Stimulated activated CD4-positive, alpha-beta T cell treated with anti-CD3 and anti-CD28 coated beads, Interleukin-4, amount 100 ng/mL, for 4 hours (primary cell): ENCODE measurements around the gene KLHL30.

Experiments
- DNase-seq, 2 experiments: peaks; one replicate each; pipeline ENCODE4 v3.0.0-alpha.2; 2020

Gene KLHL30

GRCh38 chr2:238119756-238120462, 18.6 kb upstream of the KLHL30 start:
- no peak for DNase-seq

- DNase-seq: no peak
Measured at GRCh38 chr2:238120463-238121298, 17.8 kb upstream of the KLHL30 start.

GRCh38 chr2:238121511-238122286, 16.8 kb upstream of the KLHL30 start:
- no peak for DNase-seq

GRCh38 chr2:238122287-238123217, 15.9 kb upstream of the KLHL30 start:
- DNase-seq: no peak

- DNase-seq: no peak
Measured at GRCh38 chr2:238123218-238123971, 15.1 kb upstream of the KLHL30 start.

- no peak for DNase-seq
Measured at GRCh38 chr2:238123991-238124470, 14.4 kb upstream of the KLHL30 start.

GRCh38 chr2:238124488-238125126, 13.9 kb upstream of the KLHL30 start:
- no peak for DNase-seq

- no peak for DNase-seq
Measured at GRCh38 chr2:238125127-238125885, 13.2 kb upstream of the KLHL30 start.

GRCh38 chr2:238126338-238126737, 12.1 kb upstream of the KLHL30 start:
- DNase-seq: no peak

- DNase-seq: no peak
Measured at GRCh38 chr2:238126775-238127164, 11.7 kb upstream of the KLHL30 start.

GRCh38 chr2:238127165-238128060, 11.1 kb upstream of the KLHL30 start:
- DNase-seq: no peak

GRCh38 chr2:238128061-238128440, 10.4 kb upstream of the KLHL30 start:
- DNase-seq: no peak

- DNase-seq: no peak
Measured at GRCh38 chr2:238128534-238129001, 9.9 kb upstream of the KLHL30 start.

GRCh38 chr2:238129166-238130010, 9.1 kb upstream of the KLHL30 start:
- no peak for DNase-seq

GRCh38 chr2:238130111-238130695, 8.3 kb upstream of the KLHL30 start:
- no peak for DNase-seq

- no peak for DNase-seq
Measured at GRCh38 chr2:238130696-238131628, 7.5 kb upstream of the KLHL30 start.
